ENCODE results near the gene ROBO2. TPM values are rescaled to one million over a fixed set of nuclear protein-coding genes. Genes with fewer than 3 reads are reported as not detected.

Gene ROBO2
- total and polyA plus RNA-seq, 8 donors: 0.65 to 4.3 (median 1.6) TPM

- TF ChIP-seq CTCF (IDR thresholded peaks at IDR 0.05): no peak
- FAIRE-seq (no peak), ATAC-seq (no peak), DNase-seq (no peak)
- H3K27ac ChIP-seq: no peak overlapping the region
- H3K4me1 ChIP-seq: no peaks in the 10 kb centered on the region
- no peaks in the 10 kb centered on the region for H3K27me3 ChIP-seq
- H3K4me3 ChIP-seq: no peak overlapping the region
- intact Hi-C loops (cut with DNase I): no loop called here
- no peaks in the 10 kb centered on the region for H3K36me3 ChIP-seq
- WGBS, 2 donors: 36 to 47% methylated on average over 1 of the region's 1 CpG
- no peaks in the 10 kb centered on the region for H3K9me3 ChIP-seq
Measured at GRCh38 chr3:77605865-77606264, 566.0 kb downstream of the ROBO2 start.

DNA sequence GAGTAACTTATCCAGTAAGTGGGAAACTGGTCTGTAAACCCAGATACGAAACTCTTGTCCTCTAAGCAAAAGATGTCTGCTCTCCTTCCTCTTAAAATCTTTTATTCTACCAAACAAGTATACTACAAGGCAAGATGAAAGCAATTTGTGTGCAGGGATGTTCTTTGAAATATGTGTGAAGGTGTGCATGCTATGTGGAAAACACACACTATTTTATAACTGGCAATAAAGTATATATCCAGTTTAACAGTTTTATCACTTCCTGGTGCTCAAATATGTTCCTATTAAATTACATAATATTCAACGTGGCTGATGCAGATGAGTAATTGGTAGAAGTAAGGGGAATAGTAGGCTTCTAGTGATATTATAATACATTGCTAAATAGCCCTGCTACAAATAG is 566.5 kb downstream of the ROBO2 start:
- Histone ChIP-seq H3K9me3 (no peaks in the 10 kb centered on the region), H3K4me3 (no peak overlapping the region), H3K27ac (no peak overlapping the region), H3K4me1 (no peaks in the 10 kb centered on the region), H3K36me3 (no peaks in the 10 kb centered on the region), H3K27me3 (no peaks in the 10 kb centered on the region)
- WGBS, 2 donors: 42 to 49% methylated on average over 2 of the region's 2 CpGs
- intact Hi-C loops (cut with DNase I): no loop called here
- TF ChIP-seq CTCF (IDR thresholded peaks at IDR 0.05): no peak
- ATAC-seq (no peak), FAIRE-seq (no peak), DNase-seq (no peak)

GRCh38 chr3:77618686-77619085 is 578.8 kb downstream of the ROBO2 start:
- FAIRE-seq (no peak), DNase-seq (no peak), ATAC-seq (no peak)
- no peaks in the 10 kb centered on the region for H3K27me3 ChIP-seq
- H3K9me3 ChIP-seq: no peaks in the 10 kb centered on the region
- TF ChIP-seq CTCF (IDR thresholded peaks at IDR 0.05): no peak
- intact Hi-C loops (cut with DNase I): no loop called here
- no peak overlapping the region for H3K4me3 ChIP-seq
- H3K36me3 ChIP-seq: no peaks in the 10 kb centered on the region
- 65 to 72% methylated on average over 3 of the region's 3 CpGs for WGBS, 2 donors
- H3K4me1 ChIP-seq: no peaks in the 10 kb centered on the region
- no peak overlapping the region for H3K27ac ChIP-seq

DNA sequence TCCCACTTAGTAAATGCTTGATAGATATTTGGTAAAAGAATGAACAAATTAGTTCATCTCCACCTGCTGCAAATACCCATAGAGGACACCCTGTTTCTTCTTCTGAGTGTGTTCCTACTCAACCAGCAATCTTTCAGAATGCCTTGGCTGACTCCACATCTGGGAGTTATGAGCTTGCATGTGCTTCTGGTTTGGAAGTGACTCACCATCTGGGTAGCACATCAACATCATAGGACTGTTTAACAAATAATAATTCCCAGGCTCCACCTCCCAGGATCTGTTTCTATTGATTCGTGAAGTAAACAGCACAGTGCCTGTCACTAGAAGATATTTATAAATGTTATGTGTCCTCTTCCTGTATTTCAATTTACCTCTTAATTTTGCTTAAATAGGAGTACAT is 580.1 kb downstream of the ROBO2 start:
- Histone ChIP-seq H3K36me3 (no peaks in the 10 kb centered on the region), H3K4me1 (no peaks in the 10 kb centered on the region), H3K9me3 (no peaks in the 10 kb centered on the region), H3K27me3 (no peaks in the 10 kb centered on the region), H3K4me3 (no peak overlapping the region), H3K27ac (no peak overlapping the region)
- no peak for DNase-seq
- ATAC-seq: no peak
- TF ChIP-seq CTCF (IDR thresholded peaks at IDR 0.05): no peak
- no peak for FAIRE-seq
- intact Hi-C loops (cut with DNase I): no loop called here
- WGBS, 2 donors: 45 to 49% methylated on average over 1 of the region's 1 CpG

DNA sequence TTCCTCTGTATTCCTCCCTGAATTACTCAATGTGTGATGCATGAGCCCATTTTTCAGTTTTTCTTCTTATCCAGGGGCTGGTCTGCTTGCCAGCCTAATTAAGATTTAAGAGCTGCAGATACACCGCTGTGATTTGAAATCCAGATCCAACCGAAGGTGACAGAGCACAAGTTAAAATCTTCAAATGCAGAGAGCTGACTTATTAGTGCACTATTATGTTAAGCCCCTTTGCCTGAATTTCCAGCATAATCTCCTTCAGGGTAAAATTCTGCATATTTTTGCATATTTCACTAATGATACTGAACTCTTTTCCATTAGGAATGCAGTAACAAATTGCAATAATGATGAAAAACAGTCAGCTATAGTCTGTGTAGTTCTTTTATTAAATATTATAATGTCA is 583.6 kb downstream of the ROBO2 start:
- DNase-seq: no peak
- ATAC-seq: no peak

More for the DNA sequence above, 583.6 kb downstream of the ROBO2 start:
- H3K9me3 ChIP-seq: no peaks in the 10 kb centered on the region
- H3K27ac ChIP-seq: no peak overlapping the region
- no peak overlapping the region for H3K4me3 ChIP-seq
- H3K4me1 ChIP-seq: no peaks in the 10 kb centered on the region
- H3K27me3 ChIP-seq: no peaks in the 10 kb centered on the region
- WGBS, 2 donors: 68 to 82% methylated on average over 2 of the region's 2 CpGs
- no peaks in the 10 kb centered on the region for H3K36me3 ChIP-seq
- no peak for FAIRE-seq
- intact Hi-C loops (cut with DNase I): no loop called here
- no peak for TF ChIP-seq CTCF (IDR thresholded peaks at IDR 0.05)

Data from pancreas (tissue), 10 donors.